Right kidney (tissue), 1 donor: ENCODE data around the gene NUP93.

ENCODE experiments used
- DNase-seq: peaks from one replicate; pipeline ENCODE4 v3.0.0-alpha.2; 2016

Gene NUP93

GRCh38 chr16:56892705-56893104 lies 162.8 kb downstream of the NUP93 start:
- no peak for DNase-seq

DNA sequence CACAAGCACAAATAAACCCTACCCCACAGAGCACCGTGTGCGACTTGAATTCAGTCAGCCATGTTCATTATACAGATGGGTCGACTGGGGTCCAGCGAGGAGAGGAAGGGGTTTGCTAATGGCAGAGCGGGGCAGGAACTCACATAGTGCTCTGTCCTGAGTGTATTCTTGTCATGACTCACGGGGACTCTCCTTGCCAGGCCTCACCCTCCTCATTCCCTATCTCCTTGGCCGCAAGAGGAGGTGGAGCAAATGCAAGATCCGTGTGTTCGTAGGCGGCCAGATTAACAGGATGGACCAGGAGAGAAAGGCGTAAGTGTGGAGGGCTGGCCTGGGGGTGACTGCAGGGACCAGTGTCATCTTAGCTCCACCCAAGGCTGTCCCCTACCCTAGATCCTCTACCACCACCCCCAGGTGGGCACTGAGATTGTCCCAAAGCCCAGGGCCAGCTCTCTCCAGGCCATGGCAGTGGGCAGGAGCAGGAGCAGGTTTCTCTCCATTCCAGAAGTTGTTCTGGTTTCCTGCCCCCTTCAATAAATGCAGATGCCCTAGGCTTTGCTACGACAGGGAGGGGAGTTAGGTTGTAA lies 164.5 kb downstream of the NUP93 start:
- no peak for DNase-seq

GRCh38 chr16:56895813-56896212 lies 165.9 kb downstream of the NUP93 start:
- DNase-seq: no peak

GRCh38 chr16:56896244-56896643 lies 166.3 kb downstream of the NUP93 start:
- DNase-seq: no peak

GRCh38 chr16:56897026-56897799 lies 167.3 kb downstream of the NUP93 start:
- DNase-seq: no peak

GRCh38 chr16:56898847-56899246 lies 168.9 kb downstream of the NUP93 start:
- DNase-seq: no peak
